Upper lobe of right lung (tissue), 1 donor: ENCODE results near the gene RND2. TPM values are rescaled to one million over a fixed set of nuclear protein-coding genes. Genes with fewer than 3 reads are reported as not detected.
A peak's percentile ranks its signal among the peaks of the same experiment; 100 is the strongest.
"Not testable (repeated sequence)": the region's sequence is repeated elsewhere in the genome, so short reads cannot be mapped to it uniquely, and the experiment has no call there.

Experiments
- ATAC-seq: fragments of 200-7000 bp; cut with Tn5 transposase; one replicate; pipeline ENCODE4 v1.9.1; 2020; ENCODE audit warnings: mild to moderate bottlenecking, moderate library complexity
- DNase-seq: peaks from one replicate; pipeline ENCODE4 v3.0.0-alpha.2; 2020
- H3K27ac ChIP-seq: fragments of 200-600 bp; one replicate; pipeline ENCODE4 v1.8.0; 2022
- H3K27me3 ChIP-seq: fragments of 200-600 bp; one replicate; pipeline ENCODE4 v1.8.0; 2022; ENCODE audit warnings: mild to moderate bottlenecking
- H3K36me3 ChIP-seq: fragments of 200-600 bp; one replicate; pipeline ENCODE4 v1.8.0; 2022
- H3K4me1 ChIP-seq: fragments of 200-600 bp; one replicate; pipeline ENCODE4 v1.8.0; 2022
- H3K4me3 ChIP-seq: fragments of 200-600 bp; one replicate; pipeline ENCODE4 v1.8.0; 2022; ENCODE audit warnings: mild to moderate bottlenecking
- H3K9me3 ChIP-seq: fragments of 200-600 bp; one replicate; pipeline ENCODE4 v1.8.0; 2022
- CTCF ChIP-seq: fragments of 200-600 bp; IDR thresholded peaks from one replicate; pipeline ENCODE4 v1.8.0; 2022; ENCODE audit warnings: antibody characterized with exemption
- intact Hi-C: fragments of 100-400 bp; cut with DNase I; formaldehyde crosslinking; loops from one replicate; pipeline ENCODE4 v1.11.0; 2022
- total RNA-seq: library from RNA; stranded (reverse); fragmentation: NEBNext Ultra II Directional; extraction: Animal tissue kit (Norgen Biotek cat#: 25700); gene quantifications from one replicate; pipeline ENCODE4 v1.2.1, GENCODE V29; 2021
- donor health status: DM: no; HTN: yes; CAD: no; lungs with severe emphysema.

RND2 gene
- total RNA-seq, 1 donor from 2014 or later: 0.78 TPM

DNA sequence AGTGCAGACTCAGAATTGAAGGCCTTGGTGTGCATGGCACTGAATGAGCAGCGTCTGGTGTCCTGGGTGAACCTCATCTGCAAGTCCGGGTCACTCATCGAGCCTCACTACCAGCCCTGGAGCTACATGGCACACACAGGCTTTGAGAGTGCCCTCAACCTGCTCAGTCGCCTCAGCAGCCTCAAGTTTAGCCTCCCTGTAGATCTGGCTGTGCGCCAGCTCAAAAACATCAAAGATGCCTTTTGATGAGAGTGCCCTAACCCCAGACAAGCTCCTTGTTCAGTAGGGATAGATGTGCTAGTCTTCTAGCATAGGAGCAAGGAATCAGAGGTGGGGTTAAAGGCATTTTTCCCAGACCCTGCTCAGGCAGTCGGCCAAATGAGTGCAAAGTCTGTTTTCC lies 33.6 kb upstream of the RND2 start:
- Histone ChIP-seq H3K4me1 (no peaks in the 10 kb centered on the region), H3K27me3 (no peaks in the 10 kb centered on the region), H3K36me3 (peaks cover 71% of the 10 kb centered on the region), H3K27ac (no peak overlapping the region), H3K9me3 (no peaks in the 10 kb centered on the region), H3K4me3 (no peak overlapping the region)
- no peak for ATAC-seq
- intact Hi-C loops: no loop called here
- no peak for TF ChIP-seq CTCF
- no peak for DNase-seq

DNA sequence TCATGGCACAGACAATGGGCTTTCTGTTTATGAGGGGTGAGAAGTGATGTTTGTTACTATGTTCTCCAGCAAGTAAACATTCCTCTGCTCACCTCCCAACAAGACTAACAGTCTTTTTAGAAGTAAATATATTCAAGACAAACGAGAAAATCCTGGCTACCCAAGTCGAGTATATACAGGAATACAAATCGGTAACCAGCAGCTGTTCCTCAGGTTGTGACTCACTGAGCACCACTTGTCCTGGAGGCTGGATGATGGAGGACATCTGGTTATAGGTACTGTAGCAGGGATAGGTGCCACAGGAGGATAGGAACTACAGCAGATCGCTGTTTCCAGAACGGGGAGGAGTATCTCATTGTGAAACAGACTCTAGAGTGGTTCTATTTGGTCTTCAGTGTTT lies 32.2 kb upstream of the RND2 start:
- no peaks in the 10 kb centered on the region for H3K27me3 ChIP-seq
- no peaks in the 10 kb centered on the region for H3K9me3 ChIP-seq
- peaks cover 57% of the 10 kb centered on the region for H3K36me3 ChIP-seq
- DNase-seq (no peak), ATAC-seq (no peak)
- no peak overlapping the region for H3K27ac ChIP-seq
- H3K4me1 ChIP-seq: peaks cover 6% of the 10 kb centered on the region
- intact Hi-C loops: no loop called here
- no peak for TF ChIP-seq CTCF
- no peak overlapping the region for H3K4me3 ChIP-seq

DNA sequence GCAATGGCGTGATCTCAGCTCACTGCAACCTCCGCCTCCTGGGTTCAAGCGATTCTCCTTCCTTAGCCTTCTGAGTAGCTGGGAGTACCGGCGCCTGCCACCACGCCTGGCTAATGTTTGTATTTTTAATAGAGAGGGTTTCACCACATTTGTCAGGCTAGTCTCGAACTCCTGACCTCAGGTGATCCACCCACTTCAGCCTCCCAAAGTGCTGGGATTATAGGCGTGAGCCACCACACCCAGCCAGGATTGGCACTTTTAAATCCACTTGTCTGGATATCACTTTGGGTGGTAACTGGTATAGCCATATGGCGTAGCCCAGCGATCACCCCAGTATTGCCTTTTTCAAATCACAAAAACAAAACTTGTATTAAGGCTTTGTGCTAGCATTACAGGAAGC lies 31.1 kb upstream of the RND2 start:
- H3K27ac ChIP-seq, DNase-seq, ATAC-seq, H3K4me3 ChIP-seq, H3K27me3 ChIP-seq, H3K4me1 ChIP-seq, H3K9me3 ChIP-seq, intact Hi-C loops: not testable (repeated sequence)
- H3K36me3 ChIP-seq: peaks cover 47% of the 10 kb centered on the region

DNA sequence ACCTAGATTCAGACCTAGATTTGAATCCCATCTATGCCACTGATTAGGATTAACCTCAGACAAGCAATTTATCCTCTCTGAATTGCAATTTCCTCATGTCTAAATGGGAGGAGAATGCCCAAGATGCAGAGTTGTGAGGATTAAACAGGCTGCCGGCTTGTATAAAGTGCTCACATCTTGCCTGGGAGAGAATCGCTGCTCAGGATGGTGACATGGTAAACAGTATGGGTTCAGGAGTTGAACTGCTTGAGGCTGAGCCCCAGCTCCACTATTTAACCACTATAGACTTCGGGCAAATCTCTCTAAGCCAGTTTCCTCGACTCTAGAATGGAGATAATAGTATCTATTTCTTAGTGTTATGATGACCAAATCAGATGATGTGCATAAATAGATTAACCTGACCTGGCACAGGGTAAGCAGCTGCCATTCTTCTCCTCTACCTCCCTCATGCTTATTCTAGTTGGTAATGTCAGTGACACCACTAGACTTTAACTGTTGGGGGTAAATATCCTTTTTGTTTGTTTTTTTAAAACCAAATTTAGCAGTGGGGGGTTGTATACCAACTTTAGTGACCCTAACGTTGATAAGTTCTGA lies 27.5 kb upstream of the RND2 start:
- no peak for ATAC-seq
- peak overlapping the region; percentile 91 for H3K4me3 ChIP-seq

DNA sequence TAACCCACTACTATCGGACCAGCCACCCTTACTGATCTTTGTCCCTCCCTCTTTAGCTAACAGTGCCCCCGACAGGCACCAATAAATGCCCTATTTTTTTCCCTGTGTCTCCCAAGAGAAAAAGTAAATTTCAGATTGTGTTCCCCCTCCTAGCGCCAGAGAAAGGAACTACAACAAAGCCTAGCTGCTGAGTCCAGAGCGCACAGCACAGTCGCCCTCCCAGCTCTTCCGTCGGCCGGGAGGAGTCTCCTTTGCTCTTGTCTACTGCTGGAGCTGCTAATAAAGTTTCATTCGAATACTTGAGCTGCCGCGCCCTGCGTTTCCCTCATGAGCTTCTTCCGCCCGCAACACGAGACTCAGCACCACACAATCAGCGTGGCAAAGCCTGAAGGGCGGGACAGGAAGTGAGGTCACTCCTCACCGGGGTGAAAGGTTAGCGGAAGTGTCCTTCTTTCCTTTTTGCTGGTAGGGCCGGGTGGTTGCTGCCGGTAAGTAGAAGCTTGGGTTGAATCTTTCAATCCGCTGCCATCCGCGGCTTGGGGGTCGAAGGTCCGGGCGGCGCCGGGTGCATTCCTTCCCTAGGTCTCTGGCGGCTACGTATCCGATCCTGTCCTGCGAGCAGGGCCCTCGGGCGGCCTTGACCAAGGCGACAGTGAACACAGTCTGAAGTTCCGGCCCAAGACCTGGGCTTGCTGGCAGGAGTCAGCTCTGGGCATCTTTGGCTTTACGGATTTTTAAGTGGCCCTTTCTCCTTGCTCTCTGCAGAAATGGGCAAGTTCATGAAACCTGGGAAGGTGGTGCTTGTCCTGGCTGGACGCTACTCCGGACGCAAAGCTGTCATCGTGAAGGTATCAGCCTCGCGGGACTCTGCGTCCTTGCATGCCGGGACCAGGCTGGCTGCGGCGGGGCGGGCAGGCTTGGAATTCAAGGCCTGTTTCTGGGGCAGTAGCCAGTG lies 26.8 kb upstream of the RND2 start, which contains the start of gene RPL27:
TSS of gene RPL27 (plus strand) at position 436 of the 955 bp plus-strand sequence. CDS start at position 768, 332 bp downstream.
- intact Hi-C loops: no loop called here
- no peaks in the 10 kb centered on the region for H3K9me3 ChIP-seq
- no peaks in the 10 kb centered on the region for H3K27me3 ChIP-seq
- H3K4me1 ChIP-seq: peaks cover 31% of the 10 kb centered on the region
- peak; percentile 93 for TF ChIP-seq CTCF
- peak within 1 kb of the TSS; percentile 91 for H3K4me3 ChIP-seq
- peak; percentile 98 for ATAC-seq
- peak within 1 kb of the TSS; percentile 96 for H3K27ac ChIP-seq
- DNase-seq: peak; percentile 97
- peaks cover 40% of the 10 kb centered on the region for H3K36me3 ChIP-seq

More for the DNA sequence above, 27.5 kb upstream of the RND2 start:
- TF ChIP-seq CTCF: no peak
- H3K27ac ChIP-seq: peak overlapping the region; percentile 72
- peaks cover 31% of the 10 kb centered on the region for H3K4me1 ChIP-seq
- DNase-seq: no peak
- intact Hi-C loops: no loop called here
- H3K36me3 ChIP-seq: peaks cover 40% of the 10 kb centered on the region
- H3K27me3 ChIP-seq: no peaks in the 10 kb centered on the region
- H3K9me3 ChIP-seq: no peaks in the 10 kb centered on the region

DNA sequence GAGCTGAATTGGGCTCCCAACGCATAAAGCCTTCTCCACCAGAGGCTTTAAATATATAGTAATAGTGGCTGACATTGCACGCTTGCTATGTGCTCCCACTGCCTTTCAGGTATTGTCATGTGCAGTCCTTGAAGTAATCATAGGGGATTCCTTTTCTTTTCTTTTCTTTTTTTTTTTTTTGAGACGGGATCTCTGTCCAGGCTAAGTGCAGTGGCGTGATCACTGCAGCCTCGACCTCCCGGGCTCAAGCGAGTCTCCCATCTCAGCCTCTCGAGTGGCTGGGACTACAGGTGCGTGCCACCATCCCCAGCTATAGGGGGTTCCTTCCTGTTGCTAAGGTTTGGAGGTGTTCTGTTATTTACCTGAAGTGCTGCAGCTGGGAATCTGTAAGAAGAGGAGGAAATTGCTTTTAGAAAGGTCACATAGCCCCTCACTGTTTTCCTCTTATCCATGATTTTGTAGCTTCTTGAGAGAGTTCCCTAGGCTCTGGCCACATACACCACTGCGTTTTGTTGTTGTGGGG lies 26.0 kb upstream of the RND2 start:
- DNase-seq: no peak
- ATAC-seq: no peak
- Histone ChIP-seq H3K4me3 (peak overlapping the region; percentile 91), H3K4me1 (peaks cover 31% of the 10 kb centered on the region), H3K27ac (peak overlapping the region; percentile 96), H3K9me3 (no peaks in the 10 kb centered on the region), H3K27me3 (no peaks in the 10 kb centered on the region), H3K36me3 (peaks cover 43% of the 10 kb centered on the region)
- intact Hi-C loops: no loop called here
- no peak for TF ChIP-seq CTCF

DNA sequence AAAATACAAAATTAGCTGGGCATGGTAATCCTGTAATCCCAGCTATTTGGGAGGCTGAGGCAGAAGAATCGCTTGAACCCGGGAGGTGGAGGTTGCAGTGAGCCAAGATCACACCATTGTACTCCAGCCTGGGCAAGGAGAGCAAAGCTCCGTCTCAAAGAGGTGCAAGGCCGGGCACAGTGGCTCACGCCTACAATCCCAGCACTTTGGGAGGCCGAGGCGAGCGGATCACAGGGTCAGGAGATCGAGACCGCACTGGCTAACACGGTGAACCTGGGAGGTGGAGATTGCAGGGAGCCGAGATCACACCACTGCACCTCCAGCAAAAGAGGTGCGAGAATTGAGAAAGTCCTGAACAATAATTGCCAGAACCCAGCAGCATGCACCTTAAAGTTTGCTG lies 24.1 kb upstream of the RND2 start:
- DNase-seq, H3K4me3 ChIP-seq, intact Hi-C loops, H3K9me3 ChIP-seq, ATAC-seq, H3K27me3 ChIP-seq, H3K27ac ChIP-seq: not testable (repeated sequence)
- H3K36me3 ChIP-seq: peaks cover 53% of the 10 kb centered on the region
- H3K4me1 ChIP-seq: peaks cover 31% of the 10 kb centered on the region
